ENCODE results near the gene PMIS2. TPM values are rescaled to one million over a fixed set of nuclear protein-coding genes. Genes with fewer than 3 reads are reported as not detected.
"Not testable (repeated sequence)": the region's sequence is repeated elsewhere in the genome, so short reads cannot be mapped to it uniquely, and the experiment has no call there.

Gene PMIS2
- total and polyA plus RNA-seq, 5 donors from 2014 or later = not detected

DNA sequence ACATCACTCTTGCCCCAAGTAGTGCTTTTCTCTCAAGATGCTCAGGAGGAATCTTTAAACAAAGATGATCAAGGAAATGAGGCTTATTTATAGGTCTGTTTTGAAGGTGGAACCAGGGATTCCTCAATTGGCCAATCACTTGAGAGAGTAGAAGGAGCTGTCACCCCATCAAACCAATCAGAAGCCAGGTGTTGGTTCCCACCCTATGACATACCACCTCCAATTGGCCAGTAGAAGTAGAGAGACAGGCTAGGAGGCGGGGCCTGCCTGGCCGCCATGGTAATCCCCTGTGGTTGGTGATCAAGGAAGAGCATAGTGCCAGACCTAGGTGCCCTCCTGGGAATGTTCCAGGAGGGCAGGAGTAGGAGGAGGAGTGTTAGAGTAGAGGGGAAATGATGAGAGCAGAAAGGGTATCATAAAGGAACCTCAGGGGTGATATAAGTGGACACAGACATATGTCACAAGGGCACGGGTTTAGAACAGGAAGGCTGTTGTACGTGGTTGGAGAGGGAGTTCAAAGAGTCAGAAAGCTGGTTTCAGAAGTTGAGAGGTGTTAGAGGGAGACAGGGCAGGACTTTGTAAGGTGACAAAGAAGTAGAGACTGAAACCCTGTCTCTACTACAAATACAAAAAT lies 10.5 kb downstream of the PMIS2 start:
- no peak overlapping the region for H3K4me3 ChIP-seq (ENCODE audit: low read depth, low read length)
- H3K27me3 Mint-ChIP-seq = peaks cover 21% of the 10 kb centered on the region
- H3K27ac Mint-ChIP-seq = no peak overlapping the region
- peaks cover 0 to 3% (median 0%) of the 10 kb centered on the region in 4 donors for H3K4me1 Mint-ChIP-seq
- H3K27ac ChIP-seq (ENCODE audit: insufficient read depth, low read length, poor library complexity, severe bottlenecking) = no peak overlapping the region
- H3K36me3 ChIP-seq (ENCODE audit: control insufficient read depth, insufficient read depth, low read length) = no peaks in the 10 kb centered on the region
- H3K9me3 Mint-ChIP-seq = no peaks in the 10 kb centered on the region
- peak in 1 of 3 donors; percentile 56 for DNase-seq
- no peaks in the 10 kb centered on the region for H3K36me3 Mint-ChIP-seq
- no peaks in the 10 kb centered on the region for H3K4me1 ChIP-seq (ENCODE audit: control insufficient read depth, insufficient read depth, low read length, poor library complexity, severe bottlenecking)
- H3K4me3 Mint-ChIP-seq = no peak overlapping the region
- no peaks in the 10 kb centered on the region for H3K9me3 ChIP-seq (ENCODE audit: control insufficient read depth in 2 of 2, low read length in 2 of 2)
- H3K27me3 ChIP-seq (ENCODE audit: control insufficient read depth, insufficient read depth, low read length) = no peaks in the 10 kb centered on the region
- peak in 1 of 2 donors; percentile 24 for ATAC-seq (ENCODE audit: low read depth in 2 of 2)

DNA sequence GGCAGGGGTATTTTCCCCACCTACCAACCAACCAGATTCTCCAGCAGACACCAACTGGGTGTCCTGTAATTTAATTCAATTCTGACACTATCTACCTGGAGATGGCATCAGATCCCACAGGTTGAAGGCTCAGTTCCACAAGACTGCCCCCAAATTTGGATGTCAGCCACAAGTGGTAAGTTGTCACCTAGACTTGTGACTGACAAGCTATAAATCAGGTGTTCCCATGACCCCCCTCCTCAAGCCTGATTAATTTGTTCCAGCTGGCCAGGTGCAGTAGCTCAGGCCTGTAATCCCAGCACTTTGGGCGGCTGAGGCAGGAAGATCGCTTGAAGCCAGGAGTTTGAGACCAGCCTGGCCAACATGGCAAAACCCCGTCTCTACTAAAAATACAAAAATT lies 16.0 kb downstream of the PMIS2 start:
- H3K4me1 ChIP-seq (ENCODE audit: control insufficient read depth, insufficient read depth, low read length, poor library complexity, severe bottlenecking) = no peaks in the 10 kb centered on the region
- H3K27ac ChIP-seq (ENCODE audit: insufficient read depth, low read length, poor library complexity, severe bottlenecking) = no peak overlapping the region
- Mint-ChIP-seq H3K4me1 (no peaks in the 10 kb centered on the region), H3K4me3 (no peak overlapping the region), H3K27ac (no peak overlapping the region), H3K9me3 (no peaks in the 10 kb centered on the region), H3K27me3 (peaks cover 13% of the 10 kb centered on the region), H3K36me3 (no peaks in the 10 kb centered on the region)
- H3K27me3 ChIP-seq (ENCODE audit: control insufficient read depth, insufficient read depth, low read length) = no peaks in the 10 kb centered on the region
- H3K4me3 ChIP-seq (ENCODE audit: low read depth, low read length) = no peak overlapping the region
- DNase-seq (no peak), ATAC-seq (ENCODE audit: low read depth in 2 of 2) (no peak)
- H3K36me3 ChIP-seq (ENCODE audit: control insufficient read depth, insufficient read depth, low read length) = no peaks in the 10 kb centered on the region
- H3K9me3 ChIP-seq (ENCODE audit: control insufficient read depth in 2 of 2, low read length in 2 of 2) = peaks cover 0 to 1% of the 10 kb centered on the region in 2 experiments

DNA sequence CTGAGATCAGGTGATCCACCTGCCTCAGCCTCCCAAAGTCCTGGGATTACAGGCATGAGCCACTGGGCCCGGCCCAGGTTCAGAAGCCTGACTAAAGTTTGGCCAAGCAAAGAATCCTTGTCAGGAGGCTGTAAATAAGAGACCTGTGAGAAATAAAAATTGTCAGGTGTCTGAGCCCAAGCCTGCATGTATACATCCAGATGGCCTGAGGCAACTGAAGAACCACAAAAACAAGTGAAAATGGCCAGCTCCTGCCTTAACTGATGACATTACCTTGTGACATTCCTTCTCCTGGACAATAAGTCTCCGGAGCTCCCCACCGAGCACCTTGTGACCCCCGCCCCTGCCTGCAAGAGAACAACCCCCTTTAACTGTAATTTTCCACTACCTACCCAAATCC lies 18.5 kb downstream of the PMIS2 start:
- H3K27me3 Mint-ChIP-seq; H3K9me3 ChIP-seq (ENCODE audit: control insufficient read depth in 2 of 2, low read length in 2 of 2); H3K4me3 ChIP-seq (ENCODE audit: low read depth, low read length); H3K4me1 Mint-ChIP-seq; H3K27ac Mint-ChIP-seq; H3K36me3 ChIP-seq (ENCODE audit: control insufficient read depth, insufficient read depth, low read length); H3K27ac ChIP-seq (ENCODE audit: insufficient read depth, low read length, poor library complexity, severe bottlenecking); H3K36me3 Mint-ChIP-seq; ATAC-seq (ENCODE audit: low read depth in 2 of 2); H3K4me1 ChIP-seq (ENCODE audit: control insufficient read depth, insufficient read depth, low read length, poor library complexity, severe bottlenecking); H3K27me3 ChIP-seq (ENCODE audit: control insufficient read depth, insufficient read depth, low read length); DNase-seq: not testable (repeated sequence)
- Mint-ChIP-seq H3K4me3 (peak overlapping the region in 1 of 4 donors; percentile 83), H3K9me3 (peaks cover 0 to 10% (median 4%) of the 10 kb centered on the region in 7 donors)

DNA sequence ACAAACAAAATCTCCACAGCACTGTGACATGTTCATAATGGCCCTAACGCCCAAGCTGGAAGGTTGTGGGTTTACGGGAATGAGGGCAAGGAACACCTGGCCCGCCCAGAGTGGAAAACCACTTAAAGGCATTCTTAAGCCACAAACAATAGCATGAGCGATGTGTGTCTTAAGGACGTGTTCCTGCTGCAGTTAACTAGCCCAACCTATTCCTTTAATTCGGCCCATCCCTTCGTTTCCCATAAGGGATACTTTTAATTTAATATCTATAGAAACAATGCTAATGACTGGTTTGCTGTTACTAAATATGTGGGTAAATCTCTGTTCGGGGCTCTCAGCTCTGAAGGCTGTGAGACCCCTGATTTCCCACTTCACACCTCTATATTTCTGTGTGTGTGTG lies 21.2 kb downstream of the PMIS2 start:
- not testable (repeated sequence) for ATAC-seq (ENCODE audit: low read depth in 2 of 2); H3K27me3 Mint-ChIP-seq; H3K4me3 ChIP-seq (ENCODE audit: low read depth, low read length); H3K36me3 ChIP-seq (ENCODE audit: control insufficient read depth, insufficient read depth, low read length); H3K27ac Mint-ChIP-seq; H3K9me3 ChIP-seq (ENCODE audit: control insufficient read depth in 2 of 2, low read length in 2 of 2); H3K27ac ChIP-seq (ENCODE audit: insufficient read depth, low read length, poor library complexity, severe bottlenecking); H3K27me3 ChIP-seq (ENCODE audit: control insufficient read depth, insufficient read depth, low read length); DNase-seq; H3K36me3 Mint-ChIP-seq
- Mint-ChIP-seq H3K4me1 (peaks cover 9 to 33% (median 21%) of the 10 kb centered on the region in 4 donors), H3K9me3 (peaks cover 0 to 10% (median 4%) of the 10 kb centered on the region in 7 donors), H3K4me3 (peak overlapping the region in 1 of 4 donors; percentile 11)
- peaks cover 21% of the 10 kb centered on the region for H3K4me1 ChIP-seq (ENCODE audit: control insufficient read depth, insufficient read depth, low read length, poor library complexity, severe bottlenecking)

DNA sequence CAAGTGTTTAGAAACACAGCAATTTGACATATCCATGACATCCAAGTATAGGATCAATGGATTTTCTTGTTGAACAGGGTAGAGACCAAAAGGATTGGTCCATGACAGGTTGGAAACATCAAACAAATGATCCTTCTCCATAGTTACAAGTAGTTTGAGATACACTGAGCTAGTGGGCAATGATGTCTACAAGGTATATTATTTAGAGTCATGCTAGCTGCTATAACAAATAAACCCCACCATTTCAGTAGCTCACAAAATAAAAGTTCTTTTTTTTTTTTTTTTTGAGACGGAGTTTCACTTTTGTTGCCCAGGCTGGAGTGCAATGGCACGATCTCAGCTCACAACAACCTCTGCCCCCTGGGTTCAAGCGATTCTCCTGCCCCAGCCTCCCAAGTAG lies 21.7 kb downstream of the PMIS2 start:
- H3K4me1 ChIP-seq (ENCODE audit: control insufficient read depth, insufficient read depth, low read length, poor library complexity, severe bottlenecking) = peaks cover 25% of the 10 kb centered on the region
- H3K36me3 ChIP-seq (ENCODE audit: control insufficient read depth, insufficient read depth, low read length) = no peaks in the 10 kb centered on the region
- Mint-ChIP-seq H3K9me3 (peaks cover 0 to 10% (median 4%) of the 10 kb centered on the region in 7 donors), H3K36me3 (peaks cover 3% of the 10 kb centered on the region), H3K4me3 (peak overlapping the region in 1 of 4 donors; percentile 11), H3K4me1 (peaks cover 12 to 38% (median 23%) of the 10 kb centered on the region in 4 donors), H3K27me3 (peaks cover 4% of the 10 kb centered on the region), H3K27ac (no peak overlapping the region)
- no peak overlapping the region for H3K4me3 ChIP-seq (ENCODE audit: low read depth, low read length)
- no peak for DNase-seq
- ATAC-seq (ENCODE audit: low read depth in 2 of 2) = no peak
- H3K9me3 ChIP-seq (ENCODE audit: control insufficient read depth in 2 of 2, low read length in 2 of 2) = peaks cover 5 to 7% of the 10 kb centered on the region in 2 experiments
- no peaks in the 10 kb centered on the region for H3K27me3 ChIP-seq (ENCODE audit: control insufficient read depth, insufficient read depth, low read length)
- H3K27ac ChIP-seq (ENCODE audit: insufficient read depth, low read length, poor library complexity, severe bottlenecking) = no peak overlapping the region

DNA sequence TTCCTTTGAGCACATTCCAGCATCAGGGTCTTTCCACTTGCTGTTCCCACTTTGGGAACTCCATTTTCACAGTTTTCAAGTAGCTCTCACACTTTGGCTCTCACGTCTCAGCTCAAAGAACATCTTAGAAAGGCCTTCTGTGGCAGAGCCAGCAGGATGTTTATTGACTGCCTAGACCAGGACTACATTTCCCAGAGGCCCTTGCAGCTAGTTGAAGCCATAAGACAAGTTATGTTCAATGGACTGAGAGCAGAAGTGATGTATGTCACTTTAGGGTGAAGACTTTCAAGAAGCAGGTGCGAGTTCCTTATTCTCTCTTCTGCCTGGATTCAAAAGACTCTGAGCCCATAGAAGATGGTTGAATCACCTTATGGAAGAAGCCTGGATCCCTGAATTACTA lies 22.3 kb downstream of the PMIS2 start:
- Mint-ChIP-seq H3K36me3 (peaks cover 3% of the 10 kb centered on the region), H3K4me3 (peak overlapping the region in 2 of 4 donors; percentile 40 to 69), H3K4me1 (peaks cover 12 to 39% (median 24%) of the 10 kb centered on the region in 4 donors), H3K27me3 (peaks cover 3% of the 10 kb centered on the region), H3K9me3 (peaks cover 0 to 10% (median 4%) of the 10 kb centered on the region in 7 donors), H3K27ac (peak overlapping the region in 1 of 3 donors; percentile 75)
- ATAC-seq (ENCODE audit: low read depth in 2 of 2) (no peak), DNase-seq (peak in 1 of 3 donors; percentile 70)
- Histone ChIP-seq H3K9me3 (ENCODE audit: control insufficient read depth in 2 of 2, low read length in 2 of 2) (peaks cover 5 to 7% of the 10 kb centered on the region in 2 experiments), H3K4me1 (ENCODE audit: control insufficient read depth, insufficient read depth, low read length, poor library complexity, severe bottlenecking) (peaks cover 31% of the 10 kb centered on the region), H3K4me3 (ENCODE audit: low read depth, low read length) (no peak overlapping the region), H3K36me3 (ENCODE audit: control insufficient read depth, insufficient read depth, low read length) (no peaks in the 10 kb centered on the region), H3K27ac (ENCODE audit: insufficient read depth, low read length, poor library complexity, severe bottlenecking) (no peak overlapping the region), H3K27me3 (ENCODE audit: control insufficient read depth, insufficient read depth, low read length) (no peaks in the 10 kb centered on the region)

DNA sequence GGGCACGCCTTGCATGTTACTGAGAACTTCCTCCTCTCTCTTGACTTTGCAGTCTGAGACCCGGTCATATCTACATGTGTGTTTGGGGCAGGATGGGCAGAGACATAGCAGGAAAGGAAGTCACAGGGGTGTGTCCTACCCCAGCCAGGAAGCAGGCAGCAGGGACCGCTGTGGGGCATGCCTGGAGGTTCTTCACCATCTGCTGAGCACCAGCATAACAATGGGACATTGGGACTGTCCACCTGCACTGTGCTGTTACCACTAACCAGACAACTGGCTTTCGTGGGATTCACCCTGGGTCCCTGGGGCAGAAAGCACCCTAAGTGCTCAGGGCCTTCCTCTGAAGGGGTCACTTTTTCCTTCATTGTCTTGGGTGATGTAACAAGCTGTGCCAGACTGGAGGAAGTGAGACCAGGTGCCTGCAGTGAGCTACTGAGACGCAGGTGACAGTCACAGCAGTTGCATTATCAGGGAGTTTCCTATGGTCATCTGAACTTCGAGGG lies 23.9 kb downstream of the PMIS2 start:
- Histone ChIP-seq H3K27ac (ENCODE audit: insufficient read depth, low read length, poor library complexity, severe bottlenecking) (peak overlapping the region; percentile 73), H3K4me1 (ENCODE audit: control insufficient read depth, insufficient read depth, low read length, poor library complexity, severe bottlenecking) (peaks cover 33% of the 10 kb centered on the region), H3K27me3 (ENCODE audit: control insufficient read depth, insufficient read depth, low read length) (no peaks in the 10 kb centered on the region), H3K9me3 (ENCODE audit: control insufficient read depth in 2 of 2, low read length in 2 of 2) (peaks cover 5 to 7% of the 10 kb centered on the region in 2 experiments), H3K4me3 (ENCODE audit: low read depth, low read length) (peak overlapping the region; percentile 51), H3K36me3 (ENCODE audit: control insufficient read depth, insufficient read depth, low read length) (peaks cover under 1% of the 10 kb centered on the region)
- Mint-ChIP-seq H3K27ac (peak overlapping the region; percentile 84 to 96 (median 90)), H3K4me1 (peaks cover 12 to 51% (median 24%) of the 10 kb centered on the region in 4 donors), H3K9me3 (peaks cover 0 to 10% (median 4%) of the 10 kb centered on the region in 7 donors), H3K27me3 (no peaks in the 10 kb centered on the region), H3K4me3 (peak overlapping the region; percentile 43 to 83 (median 71)), H3K36me3 (peaks cover 3% of the 10 kb centered on the region)
- ATAC-seq (ENCODE audit: low read depth in 2 of 2) = peak; percentile 69 to 73
- DNase-seq = peak in 2 of 3 donors; percentile 40 to 94

DNA sequence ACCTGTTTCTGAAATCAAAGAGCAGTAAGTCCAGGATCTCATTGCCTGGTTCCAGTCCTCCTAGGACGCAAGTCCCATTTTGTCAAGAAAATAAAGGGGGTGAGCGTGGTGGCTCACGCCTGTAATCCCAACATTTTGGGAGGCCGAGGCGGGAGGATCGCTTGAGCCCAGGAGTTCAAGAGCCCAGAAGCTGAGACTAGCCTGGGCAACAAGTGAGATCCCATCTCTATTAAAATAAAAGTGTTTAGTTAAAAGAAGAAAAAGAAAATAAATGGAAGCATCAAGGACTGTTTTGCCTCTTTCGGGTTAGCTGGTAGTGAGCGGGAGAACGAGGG lies 26.2 kb downstream of the PMIS2 start:
- DNase-seq (no peak), ATAC-seq (ENCODE audit: low read depth in 2 of 2) (no peak)
- Mint-ChIP-seq H3K9me3 (peaks cover 0 to 10% (median 4%) of the 10 kb centered on the region in 7 donors), H3K27me3 (no peaks in the 10 kb centered on the region), H3K4me3 (peak overlapping the region; percentile 84 to 94 (median 90)), H3K36me3 (peaks cover 10% of the 10 kb centered on the region), H3K27ac (peak overlapping the region; percentile 92 to 96 (median 93)), H3K4me1 (peaks cover 12 to 51% (median 26%) of the 10 kb centered on the region in 4 donors)
- H3K4me1 ChIP-seq (ENCODE audit: control insufficient read depth, insufficient read depth, low read length, poor library complexity, severe bottlenecking) = peaks cover 33% of the 10 kb centered on the region
- peak overlapping the region; percentile 79 for H3K4me3 ChIP-seq (ENCODE audit: low read depth, low read length)
- H3K27ac ChIP-seq (ENCODE audit: insufficient read depth, low read length, poor library complexity, severe bottlenecking) = peak overlapping the region; percentile 77
- H3K27me3 ChIP-seq (ENCODE audit: control insufficient read depth, insufficient read depth, low read length) = no peaks in the 10 kb centered on the region
- H3K9me3 ChIP-seq (ENCODE audit: control insufficient read depth in 2 of 2, low read length in 2 of 2) = peaks cover 4 to 5% of the 10 kb centered on the region in 2 experiments
- H3K36me3 ChIP-seq (ENCODE audit: control insufficient read depth, insufficient read depth, low read length) = peaks cover 5% of the 10 kb centered on the region
